Measurements from ENCODE around the gene FOXA2. TPM values are rescaled to one million over a fixed set of nuclear protein-coding genes. Genes with fewer than 3 reads are reported as not detected.
A peak's percentile ranks its signal among the peaks of the same experiment; 100 is the strongest.

FOXA2 gene
- total RNA-seq, 2 donors from 2014 or later = 86.7 to 123 TPM

GRCh38 chr20:22611636-22612035, 27.3 kb upstream of the FOXA2 start:
- Mint-ChIP-seq H3K4me3 (no peak overlapping the region), H3K4me1 (peaks cover 34% of the 10 kb centered on the region), H3K9me3 (peaks cover 7% of the 10 kb centered on the region), H3K27me3 (ENCODE audit: insufficient read depth) (peaks cover 4% of the 10 kb centered on the region), H3K36me3 (ENCODE audit: low read depth) (no peaks in the 10 kb centered on the region), H3K27ac (no peak overlapping the region)
- Histone ChIP-seq H3K27ac (ENCODE audit: low read depth, low read length) (no peak overlapping the region), H3K9me3 (ENCODE audit: control insufficient read depth, low read length) (no peaks in the 10 kb centered on the region), H3K27me3 (ENCODE audit: control insufficient read depth, insufficient read depth, low read length, poor library complexity, severe bottlenecking) (no peaks in the 10 kb centered on the region), H3K4me1 (ENCODE audit: control insufficient read depth, insufficient read depth, low read length) (no peaks in the 10 kb centered on the region), H3K36me3 (ENCODE audit: control insufficient read depth, insufficient read depth, low read length) (no peaks in the 10 kb centered on the region), H3K4me3 (ENCODE audit: low read length) (peak overlapping the region; percentile 41), H3K9ac (ENCODE audit: extremely low read depth, low read length, poor library complexity, severe bottlenecking) (no peak overlapping the region)
- TF ChIP-seq, protein P1, sequence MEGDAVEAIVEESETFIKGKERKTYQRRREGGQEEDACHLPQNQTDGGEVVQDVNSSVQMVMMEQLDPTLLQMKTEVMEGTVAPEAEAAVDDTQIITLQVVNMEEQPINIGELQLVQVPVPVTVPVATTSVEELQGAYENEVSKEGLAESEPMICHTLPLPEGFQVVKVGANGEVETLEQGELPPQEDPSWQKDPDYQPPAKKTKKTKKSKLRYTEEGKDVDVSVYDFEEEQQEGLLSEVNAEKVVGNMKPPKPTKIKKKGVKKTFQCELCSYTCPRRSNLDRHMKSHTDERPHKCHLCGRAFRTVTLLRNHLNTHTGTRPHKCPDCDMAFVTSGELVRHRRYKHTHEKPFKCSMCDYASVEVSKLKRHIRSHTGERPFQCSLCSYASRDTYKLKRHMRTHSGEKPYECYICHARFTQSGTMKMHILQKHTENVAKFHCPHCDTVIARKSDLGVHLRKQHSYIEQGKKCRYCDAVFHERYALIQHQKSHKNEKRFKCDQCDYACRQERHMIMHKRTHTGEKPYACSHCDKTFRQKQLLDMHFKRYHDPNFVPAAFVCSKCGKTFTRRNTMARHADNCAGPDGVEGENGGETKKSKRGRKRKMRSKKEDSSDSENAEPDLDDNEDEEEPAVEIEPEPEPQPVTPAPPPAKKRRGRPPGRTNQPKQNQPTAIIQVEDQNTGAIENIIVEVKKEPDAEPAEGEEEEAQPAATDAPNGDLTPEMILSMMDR (conservative IDR thresholded peaks at IDR 0.05) = no peak
- no peak for DNase-seq

GRCh38 chr20:22607695-22608094, 23.3 kb upstream of the FOXA2 start:
- no peak for DNase-seq

DNA sequence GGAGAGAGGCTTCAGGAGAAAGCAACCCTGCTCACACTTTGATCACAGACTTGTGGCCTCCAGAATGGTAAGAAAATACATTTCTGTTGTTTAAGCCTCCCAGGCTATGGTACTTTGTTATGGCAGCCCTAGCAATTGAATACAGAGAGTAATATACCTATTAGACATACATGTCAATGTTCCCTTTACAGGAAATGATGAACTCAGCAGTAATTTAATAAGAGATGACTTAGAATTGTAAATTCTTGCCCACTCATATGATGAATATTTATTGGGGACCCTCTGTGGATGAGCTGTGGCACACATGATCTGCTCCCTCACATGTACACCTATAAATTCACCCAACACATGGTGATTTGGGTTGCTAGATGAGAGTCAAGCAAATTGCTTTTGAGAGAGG, 20.4 kb upstream of the FOXA2 start:
- TF ChIP-seq, protein P1 (conservative IDR thresholded peaks at IDR 0.05) = no peak
- no peak overlapping the region for H3K27ac Mint-ChIP-seq
- no peak for DNase-seq

More at GRCh38 chr20:22607695-22608094, 23.3 kb upstream of the FOXA2 start:
- H3K27me3 Mint-ChIP-seq (ENCODE audit: insufficient read depth) = peaks cover 2% of the 10 kb centered on the region
- no peak overlapping the region for H3K4me3 Mint-ChIP-seq
- no peaks in the 10 kb centered on the region for H3K36me3 Mint-ChIP-seq (ENCODE audit: low read depth)
- 50% methylated on average over 2 of the region's 2 CpGs; no CpG with 5 or more reads in 1 of the 2 experiments for WGBS, 2 experiments (ENCODE audit: insufficient coverage in 1 of 2, insufficient read length in 1 of 2)
- H3K27me3 ChIP-seq (ENCODE audit: control insufficient read depth, insufficient read depth, low read length, poor library complexity, severe bottlenecking) = no peaks in the 10 kb centered on the region
- H3K27ac Mint-ChIP-seq = peak overlapping the region; percentile 77
- peaks cover 58% of the 10 kb centered on the region for H3K4me1 Mint-ChIP-seq
- TF ChIP-seq, protein P1 (conservative IDR thresholded peaks at IDR 0.05) = no peak
- no peaks in the 10 kb centered on the region for H3K36me3 ChIP-seq (ENCODE audit: control insufficient read depth, insufficient read depth, low read length)
- H3K9me3 ChIP-seq (ENCODE audit: control insufficient read depth, low read length) = no peaks in the 10 kb centered on the region
- H3K4me1 ChIP-seq (ENCODE audit: control insufficient read depth, insufficient read depth, low read length) = no peaks in the 10 kb centered on the region
- no peak overlapping the region for H3K27ac ChIP-seq (ENCODE audit: low read depth, low read length)
- no peak overlapping the region for H3K9ac ChIP-seq (ENCODE audit: extremely low read depth, low read length, poor library complexity, severe bottlenecking)
- no peaks in the 10 kb centered on the region for H3K9me3 Mint-ChIP-seq
- no peak overlapping the region for H3K4me3 ChIP-seq (ENCODE audit: low read length)

More for the DNA sequence above, 20.4 kb upstream of the FOXA2 start:
- Mint-ChIP-seq H3K4me1 (peaks cover 71% of the 10 kb centered on the region), H3K9me3 (no peaks in the 10 kb centered on the region), H3K27me3 (ENCODE audit: insufficient read depth) (peaks cover 2% of the 10 kb centered on the region), H3K4me3 (no peak overlapping the region), H3K36me3 (ENCODE audit: low read depth) (no peaks in the 10 kb centered on the region)
- Histone ChIP-seq H3K27me3 (ENCODE audit: control insufficient read depth, insufficient read depth, low read length, poor library complexity, severe bottlenecking) (no peaks in the 10 kb centered on the region), H3K36me3 (ENCODE audit: control insufficient read depth, insufficient read depth, low read length) (no peaks in the 10 kb centered on the region), H3K9ac (ENCODE audit: extremely low read depth, low read length, poor library complexity, severe bottlenecking) (no peak overlapping the region), H3K9me3 (ENCODE audit: control insufficient read depth, low read length) (no peaks in the 10 kb centered on the region), H3K4me1 (ENCODE audit: control insufficient read depth, insufficient read depth, low read length) (peaks cover 17% of the 10 kb centered on the region), H3K27ac (ENCODE audit: low read depth, low read length) (no peak overlapping the region), H3K4me3 (ENCODE audit: low read length) (no peak overlapping the region)
